HepG2 (cell line): ENCODE results near the gene BTG1. TPM values are rescaled to one million over a fixed set of nuclear protein-coding genes. Genes with fewer than 3 reads are reported as not detected.

Experiments
- BCL6 ChIP-seq: IDR thresholded peaks from 2 replicates; pipeline ENCODE4 v1.6.1; 2016; ENCODE audit warnings: missing genetic modification reagents, missing compliant biosample characterization
- CEBPB ChIP-seq: IDR thresholded peaks from 2 replicates; pipeline ENCODE4 v1.6.1; 2011; ENCODE audit warnings: low read depth, low read length, improper control_type of control experiment, borderline replicate concordance
- E2F5 ChIP-seq: sonication (generic); formaldehyde crosslinking; conservative IDR thresholded peaks from 2 replicates; pipeline ENCODE4 v1.4.0; 2020; ENCODE audit warnings: missing genetic modification reagents
- FLYWCH1 ChIP-seq: sonication (generic); formaldehyde crosslinking; IDR thresholded peaks from 2 replicates; pipeline ENCODE4 v1.8.1; 2023; ENCODE audit warnings: mild to moderate bottlenecking, missing genetic modification reagents
- GATAD1 ChIP-seq: IDR thresholded peaks from 2 replicates; pipeline ENCODE4 v1.6.1; 2016; ENCODE audit warnings: missing genetic modification reagents, missing compliant biosample characterization
- LBX2 ChIP-seq: sonication (generic); formaldehyde crosslinking; IDR thresholded peaks from 2 replicates; pipeline ENCODE4 v1.5.0; 2020; ENCODE audit warnings: missing genetic modification reagents, mild to moderate bottlenecking, borderline replicate concordance
- MAFF ChIP-seq: IDR thresholded peaks from 2 replicates; pipeline ENCODE4 v1.6.1; 2011; ENCODE audit warnings: low read depth, low read length, improper control_type of control experiment
- PRDM4 ChIP-seq: sonication (generic); formaldehyde crosslinking; IDR thresholded peaks from 2 replicates; pipeline ENCODE4 v1.9.0; 2021; ENCODE audit warnings: missing genetic modification reagents, borderline replicate concordance
- RNF2 ChIP-seq: fragments of 450-650 bp; conservative IDR thresholded peaks from 2 replicates; pipeline ENCODE4 v1.6.1; 2016; ENCODE audit warnings: low read depth
- SOX13 ChIP-seq, 3 experiments: fragments of 450-650 bp in 1 of 3; sonication (generic) in 1 of 3; formaldehyde crosslinking in 1 of 3; IDR thresholded peaks in 2 of 3; conservative IDR thresholded peaks in 1 of 3; 2 replicates each; pipeline versions ENCODE4 v1.5.0 to v1.6.1; 2016 to 2020; ENCODE audit warnings: antibody characterized with exemption in 1 of 3, mild to moderate bottlenecking in 1 of 3, missing compliant biosample characterization in 1 of 3, missing genetic modification reagents in 1 of 3, moderate library complexity in 1 of 3
- THAP7 ChIP-seq: sonication (generic); formaldehyde crosslinking; IDR thresholded peaks from 2 replicates; pipeline ENCODE4 v1.8.1; 2023; ENCODE audit warnings: mild to moderate bottlenecking, missing genetic modification reagents
- ZBTB25 ChIP-seq: IDR thresholded peaks from 2 replicates; pipeline ENCODE4 v1.6.1; 2018; ENCODE audit warnings: missing genetic modification reagents
- ZBTB44 ChIP-seq: sonication (generic); formaldehyde crosslinking; IDR thresholded peaks from 2 replicates; pipeline ENCODE4 v1.4.0; 2020; ENCODE audit warnings: missing genetic modification reagents
- ZNF224 ChIP-seq: sonication (generic); formaldehyde crosslinking; IDR thresholded peaks from 2 replicates; pipeline ENCODE4 v1.5.0; 2020; ENCODE audit warnings: mild to moderate bottlenecking, missing genetic modification reagents
- ZNF225 ChIP-seq: sonication (generic); formaldehyde crosslinking; IDR thresholded peaks from 2 replicates; pipeline ENCODE4 v1.4.0; 2020; ENCODE audit warnings: mild to moderate bottlenecking, missing genetic modification reagents
- ZNF501 ChIP-seq: sonication (generic); formaldehyde crosslinking; IDR thresholded peaks from 2 replicates; pipeline ENCODE4 v1.5.1; 2020; ENCODE audit warnings: mild to moderate bottlenecking, moderate library complexity, missing genetic modification reagents
- ZNF567 ChIP-seq: sonication (generic); formaldehyde crosslinking; IDR thresholded peaks from 2 replicates; pipeline ENCODE4 v1.8.1; 2023; ENCODE audit warnings: mild to moderate bottlenecking, missing genetic modification reagents, borderline replicate concordance
- ZNF589 ChIP-seq: sonication (generic); formaldehyde crosslinking; conservative IDR thresholded peaks from 2 replicates; pipeline ENCODE4 v1.8.0; 2022; ENCODE audit warnings: mild to moderate bottlenecking, moderate library complexity, missing genetic modification reagents
- ZNF839 ChIP-seq: sonication (generic); formaldehyde crosslinking; IDR thresholded peaks from 2 replicates; pipeline ENCODE4 v1.4.0; 2020; ENCODE audit warnings: missing genetic modification reagents, mild to moderate bottlenecking, borderline replicate concordance
- ZSCAN29 ChIP-seq: sonication (generic); formaldehyde crosslinking; conservative IDR thresholded peaks from 2 replicates; pipeline ENCODE4 v1.4.0; 2020; ENCODE audit warnings: mild to moderate bottlenecking, missing genetic modification reagents
- polyA plus RNA-seq, 8 experiments: library from polyadenylated mRNA; depleted of rRNA in 3 of 8; stranded (reverse) in 7 of 8; unstranded in 1 of 8; fragments of >200 nt; fragmentation: Illumina TruSeq in 4 of 8; extraction: Trizol in 4 of 8; gene quantifications; 2 replicates each; pipeline versions ENCODE4 v1.2.1 to v1.2.3, GENCODE V29; 2011 to 2016; ENCODE audit warnings: low read depth in 4 of 8, missing spikeins in 1 of 8, mixed read lengths in 1 of 8; ENCODE audit not compliant: insufficient read depth in 1 of 8
- total RNA-seq, 5 experiments: library from RNA; depleted of rRNA; stranded (reverse); fragments of >200 nt; fragmentation: Illumina TruSeq; extraction: Trizol; gene quantifications; 2 replicates each; pipeline ENCODE4 v1.2.3, GENCODE V29; 2016; ENCODE audit warnings: low read depth in 1 of 5

BTG1 gene
- total and polyA plus RNA-seq, 2 of the 13 experiments (the other 11 are each of a cell fraction or from before 2014, with no cell fraction given), result 7.5 to 16.7 TPM

GRCh38 chr12:92145731-92146496, at the start of gene BTG1 (continued):
- 0 out of 2 replicates have a peak, but pooled peaks have one; percentile 47 for TF ChIP-seq E2F5 (CRISPR knock-in tag)
- TF ChIP-seq ZBTB44, result peak; percentile 78; the same call in 1 of the 2 replicates
- no peak for TF ChIP-seq ZNF224 (CRISPR knock-in tag)
- 0 out of 2 replicates have a peak, but pooled peaks have one; percentile 52 for TF ChIP-seq ZNF839
- TF ChIP-seq MAFF, result no peak
- TF ChIP-seq GATAD1 (CRISPR knock-in tag), result peak; percentile 17; the same call in 1 of the 2 replicates
- TF ChIP-seq ZNF589 (CRISPR knock-in tag), result no peak
- peak; percentile 59; the same call in 1 of the 2 replicates for TF ChIP-seq ZNF501 (CRISPR knock-in tag)
- TF ChIP-seq ZNF567 (CRISPR knock-in tag), result 0 out of 2 replicates have a peak, but pooled peaks have one; percentile 66
- peak; percentile 91 for TF ChIP-seq CEBPB
- TF ChIP-seq THAP7 (CRISPR knock-in tag), result no peak
- TF ChIP-seq ZNF225 (CRISPR knock-in tag), result peak; percentile 77; the same call in 1 of the 2 replicates
- peak; percentile 54; the same call in 1 of the 2 replicates for TF ChIP-seq RNF2
- TF ChIP-seq ZBTB25, result peak; percentile 20; the same call in 1 of the 2 replicates
- TF ChIP-seq SOX13 (IDR thresholded peaks at IDR 0.05), result no peak
- peak in 1 of 2 experiments; percentile 47; a peak in 2 of 4 replicates for TF ChIP-seq SOX13 (CRISPR knock-in tag; conservative IDR thresholded peaks at IDR 0.05 in 1 of 2, IDR thresholded peaks at IDR 0.05 in 1 of 2)
- TF ChIP-seq BCL6 (CRISPR knock-in tag), result peak; percentile 39
- no peak for TF ChIP-seq LBX2 (CRISPR knock-in tag)
- TF ChIP-seq ZSCAN29 (CRISPR knock-in tag), result no peak
- TF ChIP-seq FLYWCH1 (CRISPR knock-in tag), result no peak
- no peak for TF ChIP-seq PRDM4
